ENCODE measurements around the gene CDC16.

Gene CDC16

GRCh38 chr13:114303700-114304327 lies 69.1 kb downstream of the CDC16 start:
- Histone ChIP-seq H3K36me3 (ENCODE audit: control insufficient read depth in 2 of 2, insufficient read depth in 1 of 2, low read length in 2 of 2) (peaks cover 7 to 40% of the 10 kb centered on the region in 2 experiments; a peak in 2 of 3 replicates), H3K27ac (ENCODE audit: extremely low read depth, low read depth, low read length) (no peak overlapping the region), H3K4me3 (ENCODE audit: low read depth, low read length) (no peak overlapping the region), H3K9me3 (ENCODE audit: control insufficient read depth, insufficient read depth, low read depth, low read length) (no peaks in the 10 kb centered on the region), H3K4me1 (ENCODE audit: control insufficient read depth, insufficient read depth, low read length) (no peaks in the 10 kb centered on the region)
- ChIA-PET CTCF (no interaction called here), POLR2A (no interaction called here)
- TF ChIP-seq ZNF521 (tag by site-specific recombination; IDR thresholded peaks at IDR 0.05) (no peak), ZEB2 (tag by site-specific recombination; IDR thresholded peaks at IDR 0.05) (no peak), ZNF18 (tag by site-specific recombination; IDR thresholded peaks at IDR 0.05) (peak; percentile 49; the same call in 1 of the 2 replicates), ZIC2 (tag by site-specific recombination; IDR thresholded peaks at IDR 0.05) (peak; percentile 55), ZBTB48 (tag by site-specific recombination; IDR thresholded peaks at IDR 0.05) (no peak), ZSCAN18 (tag by site-specific recombination; IDR thresholded peaks at IDR 0.05) (no peak), ZNF274 (IDR thresholded peaks at IDR 0.05; ENCODE audit: low read length) (no peak), ZNF274 (tag by site-specific recombination; IDR thresholded peaks at IDR 0.05; ENCODE audit: borderline replicate concordance) (no peak), KLF8 (tag by site-specific recombination; IDR thresholded peaks at IDR 0.05) (no peak), ZNF157 (tag by site-specific recombination; IDR thresholded peaks at IDR 0.05) (no peak), ZSCAN5A (tag by site-specific recombination; IDR thresholded peaks at IDR 0.05) (no peak), ZNF2 (tag by site-specific recombination; IDR thresholded peaks at IDR 0.05) (no peak), ZNF514 (tag by site-specific recombination; IDR thresholded peaks at IDR 0.05) (no peak), RBAK (tag by site-specific recombination; IDR thresholded peaks at IDR 0.05) (no peak), ZNF169 (tag by site-specific recombination; IDR thresholded peaks at IDR 0.05) (no peak), ZNF140 (tag by site-specific recombination; IDR thresholded peaks at IDR 0.05) (no peak), ATF2 (tag by site-specific recombination; IDR thresholded peaks at IDR 0.05; ENCODE audit: low read depth) (no peak), PATZ1 (tag by site-specific recombination; IDR thresholded peaks at IDR 0.05) (no peak), ZNF19 (tag by site-specific recombination; IDR thresholded peaks at IDR 0.05; ENCODE audit: low read depth) (no peak), ZNF692 (tag by site-specific recombination; IDR thresholded peaks at IDR 0.05) (no peak), HOXC10 (CRISPR knock-in tag; IDR thresholded peaks at IDR 0.05) (no peak), EGR2 (tag by site-specific recombination; IDR thresholded peaks at IDR 0.05; ENCODE audit: low read depth) (peak; percentile 23; the same call in 1 of the 2 replicates), ZNF366 (tag by site-specific recombination; conservative IDR thresholded peaks at IDR 0.05) (no peak)
